GM12878 (cell line): Measurements from ENCODE around the gene FOXL1. TPM values are rescaled to one million over a fixed set of nuclear protein-coding genes. Genes with fewer than 3 reads are reported as not detected.

Source experiments
- ATAC-seq: fragments of 200-7000 bp; cut with Tn5 transposase; 3 replicates; pipeline ENCODE4 v1.9.1; 2020; ENCODE audit warnings: mild to moderate bottlenecking, moderate library complexity
- BruUV-seq: library from RNA; stranded (reverse); fragments of 400-500 nt; replicated peaks from 2 replicates; lab custom pipeline; 2021; lab: Mats Ljungman, UMichigan
- CTCF ChIA-PET: fragments of 300-600 bp; sonication (Branson Sonifier 250); formaldehyde crosslinking; extraction: SDS; loops from one replicate; lab custom pipeline; 2021; ENCODE audit warnings: inconsistent platforms; lab: Yijun Ruan, JAX
- POLR2A ChIA-PET: fragments of 350-600 bp; formaldehyde crosslinking; extraction: SDS; loops from one replicate; lab custom pipeline; 2021; ENCODE audit warnings: inconsistent platforms; lab: Charles Lee
- RAD21 ChIA-PET: fragments of 300-600 bp; sonication (Branson Sonifier 250); formaldehyde crosslinking; loops from one replicate; lab custom pipeline; 2023; ENCODE audit warnings: antibody characterized with exemption; ENCODE audit not compliant: unreplicated experiment; lab: Charles Lee
- SMC1A ChIA-PET: fragments of 300-600 bp; sonication (Branson Sonifier 250); formaldehyde crosslinking; loops from one replicate; lab custom pipeline; 2023; ENCODE audit not compliant: unreplicated experiment, uncharacterized antibody; lab: Charles Lee
- DNase-seq: peaks from one replicate; pipeline ENCODE4 v3.0.0-alpha.2; 2011; ENCODE audit warnings: low read depth, low spot score
- FAIRE-seq: peaks from 3 replicates; lab custom pipeline; 2011; peaks lifted over from hg19 to GRCh38; lab: Jason Lieb, UNC
- H2AFZ ChIP-seq: 2 replicates; pipeline ENCODE4 v1.6.0; 2011; ENCODE audit warnings: low read depth, low read length, control low read depth; ENCODE audit not compliant: control insufficient read depth
- H3K27ac ChIP-seq: 2 replicates; pipeline ENCODE4 v1.5.1; 2011; ENCODE audit warnings: control low read depth; ENCODE audit not compliant: control insufficient read depth, insufficient read depth
- H3K27me3 ChIP-seq, 2 experiments: replicated peaks in 1 of 2; 2 replicates each; pipeline versions ENCODE4 v1.6.0 to v1.6.1; 2011; ENCODE audit warnings: low read length in 1 of 2; ENCODE audit not compliant: control insufficient read depth in 2 of 2, insufficient read depth in 2 of 2
- H3K36me3 ChIP-seq, 2 experiments: 2 replicates each; pipeline ENCODE4 v1.5.1; 2011; ENCODE audit warnings: low read length in 1 of 2; ENCODE audit not compliant: control insufficient read depth in 2 of 2, insufficient read depth in 2 of 2
- H3K4me1 ChIP-seq: 2 replicates; pipeline ENCODE4 v1.6.1; 2011; ENCODE audit warnings: mild to moderate bottlenecking, low read length, moderate library complexity, mixed read lengths; ENCODE audit not compliant: control insufficient read depth, insufficient read depth
- H3K4me2 ChIP-seq: 2 replicates; pipeline ENCODE4 v1.6.0; 2011; ENCODE audit warnings: control low read depth; ENCODE audit not compliant: control insufficient read depth, insufficient read depth
- H3K4me3 ChIP-seq: fragments of 200-600 bp; sonication (generic); 2 replicates; pipeline ENCODE4 v1.5.1; 2016
- H3K79me2 ChIP-seq: 2 replicates; pipeline ENCODE4 v1.6.0; 2011; ENCODE audit warnings: low read length; ENCODE audit not compliant: control insufficient read depth, insufficient read depth
- H3K9ac ChIP-seq: 2 replicates; pipeline ENCODE4 v1.8.0; 2011; ENCODE audit warnings: low read length, control low read depth, mixed read lengths; ENCODE audit not compliant: control insufficient read depth, insufficient read depth
- H3K9me3 ChIP-seq: replicated peaks from 3 replicates; pipeline ENCODE4 v1.5.1; 2011; ENCODE audit warnings: mild to moderate bottlenecking, low read length; ENCODE audit not compliant: control insufficient read depth, insufficient read depth
- H4K20me1 ChIP-seq: 2 replicates; pipeline ENCODE4 v1.6.0; 2011; ENCODE audit not compliant: control insufficient read depth, insufficient read depth
- ASH2L ChIP-seq: fragments of 300-600, 200-600 bp; sonication (generic); IDR thresholded peaks from 2 replicates; pipeline ENCODE4 v1.6.1; 2017; ENCODE audit warnings: low read depth, mild to moderate bottlenecking, borderline replicate concordance
- CREM ChIP-seq: IDR thresholded peaks from 2 replicates; pipeline ENCODE4 v1.6.1; 2014; ENCODE audit warnings: antibody characterized with exemption, low read depth
- EGR1 ChIP-seq, 2 experiments: IDR thresholded peaks; 1 replicate in 1 of 2; 2 replicates in 1 of 2; pipeline ENCODE4 v1.6.1; 2011 to 2012; ENCODE audit warnings: low read depth in 2 of 2, low read length in 2 of 2, borderline replicate concordance in 1 of 2, mild to moderate bottlenecking in 1 of 2, moderate library complexity in 1 of 2
- IRF4 ChIP-seq: IDR thresholded peaks from 2 replicates; pipeline ENCODE4 v1.6.1; 2011; ENCODE audit warnings: low read depth, low read length
- MEF2B ChIP-seq: fragments of 450-650 bp; IDR thresholded peaks from 2 replicates; pipeline ENCODE4 v1.6.1; 2018; ENCODE audit warnings: mild to moderate bottlenecking, moderate library complexity; ENCODE audit not compliant: partially characterized antibody, poor library complexity, severe bottlenecking
- MYB ChIP-seq: fragments of 150-350 bp; IDR thresholded peaks from 2 replicates; pipeline ENCODE4 v1.6.1; 2014; ENCODE audit warnings: mild to moderate bottlenecking, low read depth, low read length, borderline replicate concordance
- NBN ChIP-seq: fragments of 450-650 bp; IDR thresholded peaks from 2 replicates; pipeline ENCODE4 v1.6.1; 2016
- WGBS: methylation state at CpG from one replicate; pipeline ENCODE4 v1.1.6; 2016; ENCODE audit warnings: low lambda C conversion rate; ENCODE audit not compliant: insufficient replicate concordance, insufficient coverage; ENCODE audit errors: missing lambda C conversion rate; 5-methylcytosine and 5-hydroxymethylcytosine counted together
- in situ Hi-C: fragments of 300-500 bp; cut with MboI; formaldehyde crosslinking; loops from 9 replicates; pipeline ENCODE4 v1.14.3; 2018; ENCODE audit warnings: mixed read lengths
- intact Hi-C: fragments of 100-400 bp; cut with micrococcal nuclease; formaldehyde crosslinking; loops from one replicate; pipeline ENCODE4 v1.14.2; 2022; ENCODE audit not compliant: unreplicated experiment
- polyA plus RNA-seq, 11 experiments: library from polyadenylated mRNA; depleted of rRNA in 4 of 11; unstranded in 6 of 11; stranded (reverse) in 5 of 11; fragments of >200 nt; fragmentation: Nextera tagmentation in 4 of 11; fragmentation: Illumina TruSeq in 1 of 11; extraction: Ambion mirVana in 4 of 11; extraction: Trizol in 1 of 11; gene quantifications; 1 replicate in 1 of 11; 2 replicates in 10 of 11; pipeline versions ENCODE4 v1.2.1 to v1.2.3, GENCODE V29; 2011 to 2016; ENCODE audit warnings: inconsistent platforms in 2 of 11, missing spikeins in 2 of 11, low read depth in 1 of 11
- total RNA-seq, 4 experiments: library from RNA; depleted of rRNA in 3 of 4; stranded (reverse); fragments of >200 nt in 3 of 4; fragmentation: Illumina TruSeq in 1 of 4; extraction: Trizol in 1 of 4; gene quantifications; 2 replicates each; pipeline versions ENCODE4 v1.2.1 to v1.2.3, GENCODE V29; 2013 to 2021
- TF ChIP-seq, protein P1 (sequence below): IDR thresholded peaks from 2 replicates; pipeline ENCODE4 v1.6.1; 2012; ENCODE audit warnings: mild to moderate bottlenecking, low read depth, low read length
- TF ChIP-seq, protein P2 (sequence below): fragments of 450-650 bp; IDR thresholded peaks from 2 replicates; pipeline ENCODE4 v1.6.1; 2018; ENCODE audit warnings: mild to moderate bottlenecking, low read depth, moderate library complexity; ENCODE audit not compliant: partially characterized antibody
- TF ChIP-seq, protein P3 (sequence below): IDR thresholded peaks from 2 replicates; pipeline ENCODE4 v1.6.1; 2011; ENCODE audit warnings: low read depth, low read length, improper control_type of control experiment, borderline replicate concordance
- TF ChIP-seq, protein P4 (sequence below): IDR thresholded peaks from 2 replicates; pipeline ENCODE4 v1.6.1; 2011; ENCODE audit warnings: borderline replicate concordance, low read depth, mild to moderate bottlenecking, moderate library complexity, low read length; ENCODE audit not compliant: insufficient read depth, poor library complexity, severe bottlenecking

The FOXL1 gene
- total and polyA plus RNA-seq, 10 of the 15 experiments (the other 5 are each of a cell fraction or from before 2014, with no cell fraction given): 0.05 TPM; not detected in 9

DNA sequence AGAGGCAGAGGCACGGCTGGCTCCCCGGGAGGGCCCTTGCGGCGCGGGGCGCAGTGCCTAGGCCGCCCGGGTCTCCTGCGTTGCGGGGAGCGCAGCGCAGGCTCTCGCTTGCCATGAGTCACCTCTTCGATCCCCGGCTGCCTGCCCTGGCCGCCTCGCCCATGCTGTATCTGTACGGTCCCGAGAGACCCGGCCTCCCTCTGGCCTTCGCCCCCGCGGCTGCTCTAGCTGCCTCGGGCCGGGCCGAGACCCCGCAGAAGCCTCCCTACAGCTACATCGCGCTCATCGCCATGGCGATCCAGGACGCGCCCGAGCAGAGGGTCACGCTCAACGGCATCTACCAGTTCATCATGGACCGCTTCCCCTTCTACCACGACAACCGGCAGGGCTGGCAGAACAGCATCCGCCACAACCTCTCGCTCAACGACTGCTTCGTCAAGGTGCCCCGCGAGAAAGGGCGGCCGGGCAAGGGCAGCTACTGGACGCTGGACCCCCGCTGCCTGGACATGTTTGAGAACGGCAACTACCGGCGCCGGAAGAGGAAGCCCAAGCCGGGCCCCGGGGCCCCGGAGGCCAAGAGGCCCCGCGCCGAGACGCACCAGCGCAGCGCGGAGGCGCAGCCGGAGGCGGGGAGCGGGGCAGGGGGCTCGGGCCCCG, 390 bp downstream of the FOXL1 start:
- H3K27me3 ChIP-seq: peaks cover 0 to 4% of the 10 kb centered on the region in 2 experiments; a peak in 3 of 4 replicates
- H3K4me1 ChIP-seq: no peaks in the 10 kb centered on the region
- intact Hi-C loops: no loop called here
- TF ChIP-seq CREM: no peak
- no peak for TF ChIP-seq MYB
- TF ChIP-seq, protein P1, sequence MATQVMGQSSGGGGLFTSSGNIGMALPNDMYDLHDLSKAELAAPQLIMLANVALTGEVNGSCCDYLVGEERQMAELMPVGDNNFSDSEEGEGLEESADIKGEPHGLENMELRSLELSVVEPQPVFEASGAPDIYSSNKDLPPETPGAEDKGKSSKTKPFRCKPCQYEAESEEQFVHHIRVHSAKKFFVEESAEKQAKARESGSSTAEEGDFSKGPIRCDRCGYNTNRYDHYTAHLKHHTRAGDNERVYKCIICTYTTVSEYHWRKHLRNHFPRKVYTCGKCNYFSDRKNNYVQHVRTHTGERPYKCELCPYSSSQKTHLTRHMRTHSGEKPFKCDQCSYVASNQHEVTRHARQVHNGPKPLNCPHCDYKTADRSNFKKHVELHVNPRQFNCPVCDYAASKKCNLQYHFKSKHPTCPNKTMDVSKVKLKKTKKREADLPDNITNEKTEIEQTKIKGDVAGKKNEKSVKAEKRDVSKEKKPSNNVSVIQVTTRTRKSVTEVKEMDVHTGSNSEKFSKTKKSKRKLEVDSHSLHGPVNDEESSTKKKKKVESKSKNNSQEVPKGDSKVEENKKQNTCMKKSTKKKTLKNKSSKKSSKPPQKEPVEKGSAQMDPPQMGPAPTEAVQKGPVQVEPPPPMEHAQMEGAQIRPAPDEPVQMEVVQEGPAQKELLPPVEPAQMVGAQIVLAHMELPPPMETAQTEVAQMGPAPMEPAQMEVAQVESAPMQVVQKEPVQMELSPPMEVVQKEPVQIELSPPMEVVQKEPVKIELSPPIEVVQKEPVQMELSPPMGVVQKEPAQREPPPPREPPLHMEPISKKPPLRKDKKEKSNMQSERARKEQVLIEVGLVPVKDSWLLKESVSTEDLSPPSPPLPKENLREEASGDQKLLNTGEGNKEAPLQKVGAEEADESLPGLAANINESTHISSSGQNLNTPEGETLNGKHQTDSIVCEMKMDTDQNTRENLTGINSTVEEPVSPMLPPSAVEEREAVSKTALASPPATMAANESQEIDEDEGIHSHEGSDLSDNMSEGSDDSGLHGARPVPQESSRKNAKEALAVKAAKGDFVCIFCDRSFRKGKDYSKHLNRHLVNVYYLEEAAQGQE: no peak
- no peak for TF ChIP-seq NBN
- TF ChIP-seq, protein P2, sequence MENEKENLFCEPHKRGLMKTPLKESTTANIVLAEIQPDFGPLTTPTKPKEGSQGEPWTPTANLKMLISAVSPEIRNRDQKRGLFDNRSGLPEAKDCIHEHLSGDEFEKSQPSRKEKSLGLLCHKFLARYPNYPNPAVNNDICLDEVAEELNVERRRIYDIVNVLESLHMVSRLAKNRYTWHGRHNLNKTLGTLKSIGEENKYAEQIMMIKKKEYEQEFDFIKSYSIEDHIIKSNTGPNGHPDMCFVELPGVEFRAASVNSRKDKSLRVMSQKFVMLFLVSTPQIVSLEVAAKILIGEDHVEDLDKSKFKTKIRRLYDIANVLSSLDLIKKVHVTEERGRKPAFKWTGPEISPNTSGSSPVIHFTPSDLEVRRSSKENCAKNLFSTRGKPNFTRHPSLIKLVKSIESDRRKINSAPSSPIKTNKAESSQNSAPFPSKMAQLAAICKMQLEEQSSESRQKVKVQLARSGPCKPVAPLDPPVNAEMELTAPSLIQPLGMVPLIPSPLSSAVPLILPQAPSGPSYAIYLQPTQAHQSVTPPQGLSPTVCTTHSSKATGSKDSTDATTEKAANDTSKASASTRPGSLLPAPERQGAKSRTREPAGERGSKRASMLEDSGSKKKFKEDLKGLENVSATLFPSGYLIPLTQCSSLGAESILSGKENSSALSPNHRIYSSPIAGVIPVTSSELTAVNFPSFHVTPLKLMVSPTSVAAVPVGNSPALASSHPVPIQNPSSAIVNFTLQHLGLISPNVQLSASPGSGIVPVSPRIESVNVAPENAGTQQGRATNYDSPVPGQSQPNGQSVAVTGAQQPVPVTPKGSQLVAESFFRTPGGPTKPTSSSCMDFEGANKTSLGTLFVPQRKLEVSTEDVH: no peak
- TF ChIP-seq, protein P3, sequence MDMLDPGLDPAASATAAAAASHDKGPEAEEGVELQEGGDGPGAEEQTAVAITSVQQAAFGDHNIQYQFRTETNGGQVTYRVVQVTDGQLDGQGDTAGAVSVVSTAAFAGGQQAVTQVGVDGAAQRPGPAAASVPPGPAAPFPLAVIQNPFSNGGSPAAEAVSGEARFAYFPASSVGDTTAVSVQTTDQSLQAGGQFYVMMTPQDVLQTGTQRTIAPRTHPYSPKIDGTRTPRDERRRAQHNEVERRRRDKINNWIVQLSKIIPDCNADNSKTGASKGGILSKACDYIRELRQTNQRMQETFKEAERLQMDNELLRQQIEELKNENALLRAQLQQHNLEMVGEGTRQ: no peak
- TF ChIP-seq, protein P4, sequence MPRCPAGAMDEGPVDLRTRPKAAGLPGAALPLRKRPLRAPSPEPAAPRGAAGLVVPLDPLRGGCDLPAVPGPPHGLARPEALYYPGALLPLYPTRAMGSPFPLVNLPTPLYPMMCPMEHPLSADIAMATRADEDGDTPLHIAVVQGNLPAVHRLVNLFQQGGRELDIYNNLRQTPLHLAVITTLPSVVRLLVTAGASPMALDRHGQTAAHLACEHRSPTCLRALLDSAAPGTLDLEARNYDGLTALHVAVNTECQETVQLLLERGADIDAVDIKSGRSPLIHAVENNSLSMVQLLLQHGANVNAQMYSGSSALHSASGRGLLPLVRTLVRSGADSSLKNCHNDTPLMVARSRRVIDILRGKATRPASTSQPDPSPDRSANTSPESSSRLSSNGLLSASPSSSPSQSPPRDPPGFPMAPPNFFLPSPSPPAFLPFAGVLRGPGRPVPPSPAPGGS: no peak
- TF ChIP-seq ASH2L: no peak
- no peak for TF ChIP-seq EGR1 (IDR thresholded peaks at IDR 0.05; ENCODE audit: borderline replicate concordance in 1 of 2, low read depth in 2 of 2, low read length in 2 of 2)
- TF ChIP-seq MEF2B: no peak
- no peak for TF ChIP-seq IRF4
- SMC1A ChIA-PET: no interaction called here
- no peak overlapping the region for H3K4me2 ChIP-seq
- no peak overlapping the region for H3K9ac ChIP-seq
- POLR2A ChIA-PET: no interaction called here
- in situ Hi-C loops: no loop called here
- no peak for DNase-seq
- WGBS: 21% methylated on average over 64 of the region's 69 CpGs
- no peaks in the 10 kb centered on the region for H3K36me3 ChIP-seq
- no peak overlapping the region for H2AFZ ChIP-seq
- H3K4me3 ChIP-seq: no peak overlapping the region
- H3K9me3 ChIP-seq: no peaks in the 10 kb centered on the region
- H4K20me1 ChIP-seq: no peaks in the 10 kb centered on the region
- CTCF ChIA-PET: no interaction called here
- BruUV-seq: no TSS peak
- RAD21 ChIA-PET: no interaction called here
- ATAC-seq: peak; percentile 14; the same call in 1 of the 3 replicates
- H3K27ac ChIP-seq: no peak overlapping the region
- no peaks in the 10 kb centered on the region for H3K79me2 ChIP-seq
- FAIRE-seq: no peak
